Mesodermal cell (in vitro differentiated cells): Measurements from ENCODE around the gene SMAD2.

Source experiments
- H3K27ac ChIP-seq: 2 replicates; pipeline ENCODE4 v1.7.0; 2013; ENCODE audit warnings: mild to moderate bottlenecking, low read depth, low read length, moderate library complexity; ENCODE audit not compliant: severe bottlenecking
- H3K36me3 ChIP-seq: 2 replicates; pipeline ENCODE4 v1.7.1; 2013; ENCODE audit warnings: mild to moderate bottlenecking, low read length, moderate library complexity; ENCODE audit not compliant: control insufficient read depth, insufficient read depth
- H3K4me1 ChIP-seq: one replicate; pipeline ENCODE4 v1.7.1; 2013; ENCODE audit warnings: mild to moderate bottlenecking, low read length; ENCODE audit not compliant: insufficient read depth, control insufficient read depth, poor library complexity, severe bottlenecking
- H3K4me3 ChIP-seq: 2 replicates; pipeline ENCODE4 v1.7.0; 2013; ENCODE audit warnings: low read length, control low read depth, mild to moderate bottlenecking; ENCODE audit not compliant: insufficient read depth, poor library complexity, severe bottlenecking; ENCODE audit errors: extremely low read depth
- H3K9me3 ChIP-seq: 2 replicates; pipeline ENCODE4 v1.7.1; 2013; ENCODE audit warnings: mild to moderate bottlenecking, low read length, moderate library complexity; ENCODE audit not compliant: control insufficient read depth
- WGBS, 2 experiments: methylation state at CpG; one replicate each; pipeline ENCODE4 v1.1.5; 2013; ENCODE audit warnings: missing lambda C conversion rate in 2 of 2; ENCODE audit not compliant: insufficient coverage in 2 of 2; 5-methylcytosine and 5-hydroxymethylcytosine counted together

The SMAD2 gene

DNA sequence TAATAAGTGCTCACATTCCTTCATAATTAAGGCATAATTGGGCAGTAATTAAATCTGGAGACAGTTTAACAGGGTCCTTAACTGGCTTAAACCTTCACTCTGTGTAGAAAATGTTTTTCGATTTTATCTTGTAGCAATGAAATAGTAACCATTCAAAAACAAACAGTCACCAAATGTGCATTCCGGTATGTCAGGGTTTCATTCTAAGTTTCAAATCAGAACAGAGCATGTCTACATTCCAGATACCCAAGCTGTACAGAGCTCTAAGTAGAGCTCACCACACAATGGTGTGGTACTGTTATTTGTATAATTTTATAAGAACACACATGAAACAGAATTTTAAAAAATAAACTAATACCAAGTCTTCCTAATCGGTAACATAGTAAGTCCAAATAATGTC lies 52.6 kb downstream of the SMAD2 start:
- Histone ChIP-seq H3K9me3 (no peaks in the 10 kb centered on the region), H3K4me3 (no peak overlapping the region), H3K4me1 (peaks cover 4% of the 10 kb centered on the region), H3K36me3 (peaks cover 22% of the 10 kb centered on the region), H3K27ac (no peak overlapping the region)
- 100% methylated on average over 1 of the region's 3 CpGs; no CpG with 5 or more reads in 1 of the 2 experiments for WGBS, 2 experiments

DNA sequence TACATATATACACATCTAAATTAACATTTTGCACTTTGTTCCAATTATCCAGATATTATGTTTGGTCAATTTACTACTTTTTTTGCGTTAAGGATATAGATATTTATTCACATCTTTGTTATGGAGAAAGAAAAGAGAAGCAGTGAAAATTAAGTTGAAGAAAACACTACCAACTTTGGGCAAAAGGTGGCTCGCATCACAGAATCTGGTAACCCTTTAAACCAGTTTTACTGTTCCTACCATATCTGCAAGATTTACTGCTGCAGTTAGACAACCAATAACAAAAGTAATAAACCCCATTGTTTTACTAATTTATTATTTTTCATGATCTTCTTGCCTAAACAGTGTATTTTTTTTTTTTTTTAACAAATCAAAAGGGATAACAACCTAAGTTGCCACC lies 53.6 kb downstream of the SMAD2 start:
- no peak overlapping the region for H3K27ac ChIP-seq
- 100% methylated on average over 1 of the region's 2 CpGs; no CpG with 5 or more reads in 1 of the 2 experiments for WGBS, 2 experiments

GRCh38 chr18:47873625-47874024 lies 56.8 kb downstream of the SMAD2 start:
- no peak overlapping the region for H3K4me3 ChIP-seq
- peaks cover 8% of the 10 kb centered on the region for H3K36me3 ChIP-seq
- H3K4me1 ChIP-seq, result no peaks in the 10 kb centered on the region
- H3K9me3 ChIP-seq, result no peaks in the 10 kb centered on the region
- no peak overlapping the region for H3K27ac ChIP-seq

More for the DNA sequence above, 53.6 kb downstream of the SMAD2 start:
- Histone ChIP-seq H3K9me3 (no peaks in the 10 kb centered on the region), H3K36me3 (peaks cover 22% of the 10 kb centered on the region), H3K4me3 (no peak overlapping the region), H3K4me1 (peaks cover 4% of the 10 kb centered on the region)

- Histone ChIP-seq H3K27ac (no peak overlapping the region), H3K36me3 (peaks cover 8% of the 10 kb centered on the region), H3K9me3 (no peaks in the 10 kb centered on the region), H3K4me3 (no peak overlapping the region), H3K4me1 (no peaks in the 10 kb centered on the region)
- WGBS, 2 experiments, result 94 to 99% methylated on average over 6 of the region's 6 CpGs
Measured at GRCh38 chr18:47872426-47872825, 58.0 kb downstream of the SMAD2 start.

DNA sequence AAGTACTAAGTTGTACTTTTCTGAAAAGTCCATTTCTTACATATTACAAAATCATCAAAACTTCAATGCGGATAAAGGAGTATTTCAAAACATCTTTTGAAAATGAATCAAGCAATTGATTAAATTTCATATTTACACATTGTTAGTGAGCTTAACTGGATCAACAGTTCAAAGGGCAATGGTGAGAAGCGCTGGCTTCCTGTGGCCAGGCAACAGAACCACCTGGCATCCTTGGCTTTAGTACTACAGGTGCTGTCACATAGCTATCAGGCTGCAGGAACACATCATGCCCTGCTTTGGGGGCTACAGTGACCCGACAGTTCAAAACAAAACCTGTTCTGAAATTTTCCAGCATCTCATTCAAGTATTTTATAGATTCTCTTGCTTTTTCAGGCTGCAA lies 59.2 kb downstream of the SMAD2 start:
- Histone ChIP-seq H3K9me3 (no peaks in the 10 kb centered on the region), H3K36me3 (peaks cover 13% of the 10 kb centered on the region)
- 89% methylated on average over 3 of the region's 3 CpGs; no CpG with 5 or more reads in 1 of the 2 experiments for WGBS, 2 experiments

GRCh38 chr18:47870605-47871004 lies 59.9 kb downstream of the SMAD2 start:
- no peak overlapping the region for H3K27ac ChIP-seq
- no peaks in the 10 kb centered on the region for H3K9me3 ChIP-seq
- H3K36me3 ChIP-seq, result peaks cover 13% of the 10 kb centered on the region
- no peaks in the 10 kb centered on the region for H3K4me1 ChIP-seq
- no peak overlapping the region for H3K4me3 ChIP-seq
- WGBS, 2 experiments, result no CpG with 5 or more reads among the region's 1 CpG

More for the DNA sequence above, 59.2 kb downstream of the SMAD2 start:
- Histone ChIP-seq H3K27ac (no peak overlapping the region), H3K4me1 (no peaks in the 10 kb centered on the region), H3K4me3 (no peak overlapping the region)

DNA sequence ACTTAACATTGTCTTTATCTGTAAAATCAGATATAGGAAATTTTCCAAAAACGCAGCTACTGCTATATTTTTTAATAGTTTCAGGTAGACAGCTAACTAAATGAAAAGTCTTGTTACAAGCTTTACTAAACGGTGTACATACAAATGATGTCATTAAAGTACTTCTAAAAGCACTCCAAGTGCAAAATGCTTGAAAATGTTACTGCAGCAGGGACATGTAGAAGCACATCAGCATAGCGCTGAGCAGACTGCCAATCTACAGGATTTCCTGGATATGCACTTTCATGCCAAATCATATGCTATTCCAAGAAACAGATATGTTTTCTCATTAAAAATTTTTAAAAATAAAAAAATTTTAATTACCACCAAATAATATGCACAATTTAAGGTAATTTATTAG lies 61.7 kb downstream of the SMAD2 start:
- 100% methylated on average over 1 of the region's 3 CpGs for WGBS, 2 experiments
- peaks cover 25% of the 10 kb centered on the region for H3K36me3 ChIP-seq
- H3K4me1 ChIP-seq, result no peaks in the 10 kb centered on the region
- no peaks in the 10 kb centered on the region for H3K9me3 ChIP-seq
- no peak overlapping the region for H3K4me3 ChIP-seq
- H3K27ac ChIP-seq, result no peak overlapping the region

GRCh38 chr18:47865183-47865582 lies 65.3 kb downstream of the SMAD2 start:
- no peak overlapping the region for H3K27ac ChIP-seq
- peaks cover 4% of the 10 kb centered on the region for H3K9me3 ChIP-seq
- no peak overlapping the region for H3K4me3 ChIP-seq
- 100% methylated on average over 1 of the region's 3 CpGs; no CpG with 5 or more reads in 1 of the 2 experiments for WGBS, 2 experiments
- no peaks in the 10 kb centered on the region for H3K4me1 ChIP-seq
- H3K36me3 ChIP-seq, result peaks cover 54% of the 10 kb centered on the region

- Histone ChIP-seq H3K9me3 (peaks cover 13% of the 10 kb centered on the region), H3K36me3 (peaks cover 56% of the 10 kb centered on the region), H3K4me3 (no peak overlapping the region), H3K4me1 (no peaks in the 10 kb centered on the region), H3K27ac (no peak overlapping the region)
Measured at GRCh38 chr18:47863041-47863440, 67.4 kb downstream of the SMAD2 start.

- H3K4me1 ChIP-seq, result no peaks in the 10 kb centered on the region
- no peak overlapping the region for H3K4me3 ChIP-seq
- H3K27ac ChIP-seq, result no peak overlapping the region
- peaks cover 63% of the 10 kb centered on the region for H3K36me3 ChIP-seq
- WGBS, 2 experiments, result no CpG with 5 or more reads among the region's 3 CpGs
- H3K9me3 ChIP-seq, result peaks cover 24% of the 10 kb centered on the region
Measured at GRCh38 chr18:47858607-47859006, 71.9 kb downstream of the SMAD2 start.

GRCh38 chr18:47847635-47848034 lies 82.8 kb downstream of the SMAD2 start:
- Histone ChIP-seq H3K36me3 (peaks cover 39% of the 10 kb centered on the region), H3K4me1 (no peaks in the 10 kb centered on the region), H3K9me3 (no peaks in the 10 kb centered on the region), H3K4me3 (no peak overlapping the region), H3K27ac (no peak overlapping the region)

DNA sequence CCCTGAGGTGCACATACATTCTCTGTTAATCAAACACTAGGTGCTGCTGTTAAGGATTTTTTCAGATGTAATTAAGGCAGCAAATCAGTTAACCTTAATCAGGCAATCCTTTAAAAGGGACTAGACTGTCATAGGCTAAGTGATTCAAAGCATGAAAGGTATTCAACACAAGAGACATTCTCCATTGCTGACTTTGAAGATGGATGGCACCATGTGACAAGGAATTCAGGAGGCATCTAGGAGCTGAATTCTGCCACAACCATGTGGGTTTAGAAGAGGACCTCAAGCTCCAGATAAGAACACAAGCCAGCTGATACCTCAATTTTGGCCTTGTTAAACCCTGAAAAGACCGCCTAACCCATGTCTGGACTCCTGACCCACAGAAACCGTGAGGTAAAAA lies 84.0 kb downstream of the SMAD2 start:
- Histone ChIP-seq H3K4me1 (no peaks in the 10 kb centered on the region), H3K36me3 (peaks cover 52% of the 10 kb centered on the region), H3K27ac (no peak overlapping the region), H3K4me3 (no peak overlapping the region), H3K9me3 (no peaks in the 10 kb centered on the region)
- no CpG with 5 or more reads among the region's 2 CpGs for WGBS, 2 experiments
